HG02852 (cell line): ENCODE results near the gene APOL4.
"Not testable (repeated sequence)": the region's sequence is repeated elsewhere in the genome, so short reads cannot be mapped to it uniquely, and the experiment has no call there.

Source experiments
- ATAC-seq: cut with Tn5 transposase; IDR thresholded peaks from one replicate; pipeline ENCODE4 v1.9.1; 2021; ENCODE audit warnings: mild to moderate bottlenecking, moderate library complexity; ENCODE audit not compliant: unreplicated experiment

The APOL4 gene

GRCh38 chr22:36185828-36186624 is 15.6 kb downstream of the APOL4 start:
- no peak for ATAC-seq

GRCh38 chr22:36184433-36185025 is 17.1 kb downstream of the APOL4 start:
- ATAC-seq: no peak

GRCh38 chr22:36183446-36183845 is 18.2 kb downstream of the APOL4 start:
- no peak for ATAC-seq

DNA sequence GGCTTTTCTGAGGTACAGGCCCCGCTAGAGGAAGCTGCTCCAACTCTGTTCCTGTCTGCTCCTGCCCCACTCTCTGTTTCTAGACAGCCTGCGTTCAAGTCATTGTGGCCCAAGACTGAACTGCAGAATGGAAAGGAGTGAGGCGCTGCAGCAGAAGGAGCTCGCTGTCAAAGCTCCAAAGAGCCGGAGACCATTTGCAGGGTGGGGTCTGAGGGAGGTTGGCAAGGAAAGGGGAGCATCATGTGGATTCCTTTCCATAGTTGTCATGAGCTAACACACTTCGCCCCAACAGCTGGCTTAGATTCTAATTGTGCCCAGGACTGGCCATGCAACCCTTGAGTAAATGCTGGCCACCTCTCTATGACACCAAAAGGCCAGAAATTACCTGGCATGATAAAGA is 18.8 kb downstream of the APOL4 start:
- no peak for ATAC-seq

DNA sequence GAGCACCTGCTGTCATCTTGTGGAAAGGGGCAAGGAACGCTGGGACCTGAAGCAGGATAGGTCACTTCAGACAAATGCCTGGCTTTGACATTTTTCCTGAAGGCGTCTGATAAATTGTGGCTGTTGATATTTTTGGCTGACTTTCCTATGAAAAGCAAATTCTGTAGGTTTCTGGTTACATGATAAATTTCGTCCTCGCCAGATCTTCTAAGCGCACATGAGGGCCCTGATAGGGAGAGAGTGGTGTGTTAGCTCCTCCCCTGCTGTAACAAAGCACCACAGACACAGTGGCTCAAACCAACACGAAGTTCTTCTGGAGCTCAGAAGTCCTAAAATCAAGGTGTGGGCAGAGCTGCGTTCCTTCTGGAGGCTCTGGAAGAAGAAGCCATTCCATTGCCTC is 19.6 kb downstream of the APOL4 start:
- no peak for ATAC-seq

DNA sequence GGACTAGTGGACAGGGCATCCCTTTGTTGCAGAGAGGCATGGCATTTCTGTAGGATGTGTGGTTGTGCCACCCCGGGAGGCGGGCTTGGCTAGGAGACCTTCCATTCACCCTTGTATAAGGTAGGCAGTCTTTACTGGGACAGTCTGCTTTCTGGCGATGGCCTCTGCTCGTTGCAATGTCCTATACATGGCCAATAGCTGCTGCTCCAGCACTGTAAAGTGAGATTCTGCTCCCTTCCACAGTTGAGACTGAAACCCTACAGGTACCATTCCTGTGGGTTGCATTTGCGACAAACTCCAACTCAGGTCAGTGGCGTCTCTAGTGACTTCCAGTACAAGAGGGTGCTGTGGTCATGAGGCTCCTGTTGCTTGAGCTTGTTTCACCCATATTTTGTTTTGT is 20.7 kb downstream of the APOL4 start:
- ATAC-seq: no peak

DNA sequence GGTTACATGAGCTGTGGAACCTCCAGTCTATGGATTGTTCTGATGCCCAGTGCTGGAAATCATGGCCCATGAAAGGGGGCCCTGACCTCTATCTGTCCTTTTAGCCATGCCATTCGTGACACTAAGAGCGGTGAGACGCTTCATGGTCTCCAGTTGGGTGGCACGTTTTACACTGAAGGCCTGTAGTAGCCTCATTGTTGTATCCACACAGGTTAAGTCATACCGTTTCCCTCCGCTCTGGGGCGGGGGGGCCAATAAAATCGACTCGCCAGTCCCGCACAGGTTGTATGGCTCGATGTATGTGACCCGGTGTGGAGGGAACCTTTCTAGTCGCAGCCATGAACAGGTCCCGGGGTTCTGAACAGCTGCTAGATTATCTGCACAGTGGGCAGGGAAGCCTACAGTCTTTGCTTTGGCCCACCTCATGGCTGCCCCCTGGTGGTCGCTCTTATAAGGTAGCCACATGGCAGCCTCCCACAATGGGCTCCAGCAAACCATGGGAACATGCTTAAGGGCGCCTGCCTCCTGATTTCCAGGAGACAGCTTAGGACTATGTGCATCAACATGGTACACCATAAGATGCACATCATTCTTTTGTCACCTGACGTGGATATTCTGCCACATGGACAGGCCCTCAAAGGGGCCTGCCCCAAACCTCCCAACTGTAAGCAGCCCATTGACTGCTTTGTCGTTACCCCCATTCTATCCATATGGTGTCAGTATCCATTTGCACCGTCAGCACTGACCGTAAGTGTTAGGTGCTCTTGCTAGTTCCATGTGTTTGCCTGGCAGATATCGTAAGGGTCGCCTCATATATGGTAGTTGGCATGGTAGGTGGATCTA is 21.4 kb downstream of the APOL4 start:
- no peak for ATAC-seq

DNA sequence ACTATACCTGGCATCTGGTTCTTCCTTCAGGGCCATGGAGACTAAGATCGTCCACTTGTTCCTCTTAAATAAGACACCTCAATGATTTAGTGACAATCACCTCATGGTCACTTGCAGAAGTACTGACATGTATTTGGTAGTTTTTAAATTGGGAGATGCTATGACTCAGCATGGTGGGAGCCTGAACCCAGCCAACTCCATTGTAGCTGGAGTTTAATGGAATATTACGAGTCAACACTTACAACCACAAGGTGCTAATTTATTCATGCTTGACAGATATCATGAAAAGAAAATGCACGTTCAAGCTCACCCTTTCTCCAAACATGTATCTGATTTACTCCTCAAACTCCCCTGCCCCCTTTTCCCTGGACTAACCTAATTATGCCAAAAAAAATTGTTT is 24.4 kb downstream of the APOL4 start:
- ATAC-seq: no peak

DNA sequence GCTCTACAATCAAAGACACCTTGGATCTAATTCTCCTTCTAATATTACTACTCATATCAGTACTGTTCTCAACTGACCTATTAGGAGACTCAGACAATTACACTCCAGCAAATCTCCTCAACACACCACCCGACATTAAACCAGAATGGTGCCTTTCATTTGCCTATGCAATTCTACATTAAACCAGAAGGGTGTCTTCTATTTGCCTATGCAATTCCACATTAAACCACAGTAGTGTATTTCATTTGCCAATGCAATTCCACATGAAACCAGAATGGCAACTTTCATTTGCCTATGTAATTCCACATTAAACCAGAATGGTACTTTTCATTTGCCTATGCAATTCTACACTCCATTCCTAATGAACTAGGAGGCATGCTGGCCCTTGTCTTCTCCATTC is 25.7 kb downstream of the APOL4 start:
- no peak for ATAC-seq

- no peak for ATAC-seq
Measured at GRCh38 chr22:36171941-36172340, 29.7 kb downstream of the APOL4 start.

DNA sequence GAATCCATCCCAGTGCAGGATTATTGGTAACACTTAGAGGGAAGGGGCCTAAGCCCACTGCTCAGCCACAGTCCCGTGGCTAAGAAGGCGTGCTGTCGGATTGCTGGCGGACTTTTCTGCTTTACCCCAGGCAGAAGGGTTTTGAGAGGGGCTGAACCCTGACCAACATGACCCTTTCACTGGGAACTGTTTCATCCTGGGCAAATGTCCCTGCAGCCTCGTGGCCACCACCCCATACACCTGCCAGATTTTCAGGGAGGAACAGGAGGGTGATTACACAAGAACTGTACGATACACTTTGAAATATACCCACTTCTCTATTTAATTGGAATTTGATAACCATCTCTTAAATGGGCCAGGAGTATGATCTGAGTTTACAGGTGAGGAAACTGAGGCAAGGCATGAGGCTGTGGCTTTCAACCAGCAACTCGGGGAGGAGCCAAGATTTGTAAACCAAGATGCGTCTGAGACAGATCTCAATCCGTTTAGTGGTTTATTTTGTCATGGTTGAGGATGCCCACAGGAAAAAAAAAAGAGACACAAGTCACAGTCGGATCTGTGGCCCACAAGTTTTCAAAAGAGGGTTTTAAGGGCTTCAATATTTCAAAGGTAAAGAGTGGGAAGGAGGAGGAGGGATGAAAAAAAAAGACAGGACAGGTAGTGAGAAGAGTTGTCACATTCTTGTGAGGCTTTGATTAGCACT is 34.9 kb downstream of the APOL4 start:
- no peak for ATAC-seq

DNA sequence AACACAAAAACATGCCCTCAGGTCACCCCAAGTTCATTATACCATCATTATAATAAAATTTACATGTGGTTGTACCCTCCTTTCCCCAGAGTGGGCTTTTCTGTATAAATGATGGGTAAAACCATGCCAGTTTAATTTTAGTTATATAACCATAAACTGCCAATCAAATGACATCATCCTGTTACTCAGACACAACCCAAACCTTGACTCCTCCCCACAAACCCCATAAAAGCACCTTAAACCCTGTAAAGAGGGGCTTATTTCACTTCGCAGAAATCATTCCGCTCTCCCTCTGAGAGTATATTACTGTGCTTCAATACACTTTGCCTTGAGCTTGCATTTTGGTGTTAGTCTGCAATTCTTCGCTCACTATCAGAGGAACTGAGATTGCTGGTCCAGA is 35.5 kb downstream of the APOL4 start:
- ATAC-seq: no peak

DNA sequence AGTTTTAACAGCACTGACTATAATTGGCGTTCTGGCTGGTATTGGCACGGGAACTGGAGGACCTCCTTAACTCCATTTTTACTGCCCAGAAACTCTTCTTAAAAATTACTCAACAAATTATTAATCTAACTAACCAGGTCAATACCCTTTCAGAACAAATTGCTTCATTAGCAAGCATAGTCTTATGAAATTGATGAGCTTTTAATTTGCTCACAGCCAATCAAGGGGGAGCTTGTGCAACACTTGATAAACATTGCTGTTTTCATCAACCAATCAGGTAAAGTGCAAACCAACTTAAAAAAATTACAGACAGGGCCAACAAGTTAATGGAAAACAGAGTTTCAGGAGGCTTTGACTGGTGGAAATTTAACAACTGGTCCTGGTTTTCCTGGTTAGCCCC is 36.5 kb downstream of the APOL4 start:
- ATAC-seq: no peak

- no peak for ATAC-seq
Measured at GRCh38 chr22:36164621-36165020, 37.0 kb downstream of the APOL4 start.

- ATAC-seq: no peak
Measured at GRCh38 chr22:36163497-36163896, 38.1 kb downstream of the APOL4 start.

DNA sequence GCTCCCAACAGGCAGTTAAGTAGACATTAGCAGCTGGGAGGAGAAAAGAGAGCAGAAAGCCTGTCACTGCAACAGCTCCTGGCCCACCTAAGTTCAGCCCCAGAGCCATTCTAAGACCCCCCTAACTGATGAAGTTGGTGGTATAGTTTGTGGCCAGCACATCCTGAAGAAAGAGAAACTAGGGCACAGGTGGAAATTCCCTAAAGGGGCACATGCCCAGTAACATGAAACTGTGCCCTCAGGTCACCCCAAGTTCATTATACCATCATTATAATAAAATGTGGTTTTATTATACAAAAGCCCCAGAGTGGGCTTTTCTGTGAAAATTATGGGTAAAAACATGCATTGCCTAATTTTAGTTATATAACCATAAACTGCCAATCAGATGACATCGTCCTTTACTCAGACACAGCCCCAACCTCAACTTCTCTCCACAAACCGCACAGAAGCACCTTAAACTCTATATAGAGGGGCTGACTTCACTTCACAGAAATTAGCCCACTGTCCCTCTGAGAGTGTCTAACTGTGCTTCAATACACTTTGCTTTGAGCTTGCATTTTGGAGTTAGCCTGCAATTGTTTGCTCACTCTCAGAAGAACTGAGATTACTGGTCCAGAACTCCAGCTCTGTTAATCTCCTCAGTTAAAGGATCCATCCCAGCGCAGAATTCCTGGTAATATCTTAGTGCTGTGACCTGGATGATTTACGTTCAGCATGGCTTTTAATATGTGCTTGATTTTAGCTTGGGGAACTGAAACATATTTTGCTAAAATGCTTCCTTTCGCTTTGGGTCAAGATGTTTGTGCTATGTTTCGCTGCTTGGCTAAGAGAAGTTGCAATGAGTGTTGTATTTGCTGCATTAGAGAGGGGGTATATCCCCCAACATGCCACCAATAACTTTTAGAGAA is 39.2 kb downstream of the APOL4 start:
- no peak for ATAC-seq

DNA sequence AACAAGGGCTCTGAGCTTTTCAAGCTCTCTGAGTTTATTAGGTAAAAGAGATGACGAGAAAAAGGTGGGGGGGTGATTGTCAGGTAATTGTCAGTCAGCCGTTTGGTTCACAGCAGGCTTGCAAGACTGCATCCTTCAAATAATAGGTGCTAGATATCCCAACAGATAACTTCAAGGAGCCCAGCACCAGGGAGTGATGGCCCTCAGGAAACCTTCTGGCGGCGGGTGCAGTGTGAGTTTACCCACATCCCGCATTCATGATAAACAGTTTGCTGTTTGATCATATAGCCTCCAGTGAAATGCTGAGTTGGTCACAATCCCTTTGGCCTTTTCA is 39.8 kb downstream of the APOL4 start:
- ATAC-seq: not testable (repeated sequence)

GRCh38 chr22:36160499-36160942 is 41.1 kb downstream of the APOL4 start, which contains the start of gene APOL3:
Gene APOL3, minus strand, starts transcription at chr22:36160755. Its CDS starts 11,700 bp downstream, at chr22:36149055.
- ATAC-seq: no peak

DNA sequence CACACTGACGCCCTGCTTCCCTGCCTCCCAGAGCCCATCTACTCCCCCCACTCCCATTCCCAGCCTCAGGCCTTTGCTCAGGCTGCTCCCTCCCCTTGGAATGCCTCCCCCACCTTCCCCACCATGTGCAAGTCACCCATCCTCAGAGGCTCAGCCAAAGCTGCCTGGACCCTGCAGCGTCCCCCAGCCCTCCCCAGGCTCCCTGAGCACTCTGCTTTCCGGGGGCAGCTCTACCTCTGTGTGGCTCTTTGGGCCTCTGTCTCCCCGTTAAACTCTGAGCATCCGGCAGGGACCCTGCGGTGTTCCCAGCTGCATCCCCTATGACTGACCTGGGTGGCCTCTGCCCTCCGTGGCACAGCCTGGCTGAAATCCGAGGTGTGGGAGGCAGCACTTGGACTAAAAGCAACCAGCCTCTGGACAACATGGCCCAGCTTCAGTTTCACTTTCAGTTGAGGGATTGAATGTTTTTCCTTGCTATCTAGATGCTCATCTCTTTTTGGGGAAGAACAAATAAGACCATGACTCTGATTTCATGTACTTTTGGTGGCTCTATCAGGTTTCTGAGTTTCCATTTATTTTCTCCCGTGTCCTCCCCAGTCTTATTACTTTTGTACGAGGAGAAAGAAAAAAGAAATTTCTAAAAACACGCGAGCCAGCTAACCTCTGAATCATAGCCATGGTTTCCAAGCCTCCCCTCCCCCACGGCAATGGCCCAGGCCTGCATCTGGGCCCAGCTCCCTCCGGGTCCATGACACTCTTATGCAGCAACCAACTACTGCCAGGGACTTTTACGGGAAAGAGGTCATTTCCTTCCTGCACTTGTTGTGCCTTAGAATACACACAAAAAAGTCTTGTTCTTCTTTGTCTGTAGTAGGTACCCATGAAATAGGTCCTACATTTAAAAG is 44.8 kb downstream of the APOL4 start:
- ATAC-seq: no peak
